ENCODE measurements around the gene RPE.

Gene RPE

GRCh38 chr2:210003359-210003758 lies 921 bp downstream of the RPE start:
- ATAC-seq = no peak

DNA sequence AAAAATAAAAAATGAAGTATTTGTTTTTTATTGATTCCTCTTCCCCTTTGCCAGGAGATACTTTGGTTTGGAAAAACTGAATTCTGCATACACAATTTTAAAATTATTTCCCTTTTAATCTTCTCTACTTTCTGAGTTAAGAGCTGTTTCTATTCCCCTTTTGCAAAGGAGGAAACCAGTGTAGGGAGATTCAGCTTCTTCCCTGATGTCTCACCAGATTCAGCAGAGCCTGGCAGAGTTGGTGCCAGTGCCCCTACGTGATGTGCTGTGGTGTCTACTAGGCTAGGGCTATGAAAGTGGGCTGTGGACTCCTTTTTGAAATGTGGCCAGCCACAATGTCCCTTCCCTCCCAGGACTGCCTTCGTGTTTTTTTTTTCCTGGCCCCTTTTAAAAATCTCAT lies 2.4 kb downstream of the RPE start:
- no peak for ATAC-seq

- peak in 1 of 2 donors; percentile 11 for ATAC-seq
These were observed 5.5 kb downstream of the RPE start for GRCh38 chr2:210007895-210008294.

DNA sequence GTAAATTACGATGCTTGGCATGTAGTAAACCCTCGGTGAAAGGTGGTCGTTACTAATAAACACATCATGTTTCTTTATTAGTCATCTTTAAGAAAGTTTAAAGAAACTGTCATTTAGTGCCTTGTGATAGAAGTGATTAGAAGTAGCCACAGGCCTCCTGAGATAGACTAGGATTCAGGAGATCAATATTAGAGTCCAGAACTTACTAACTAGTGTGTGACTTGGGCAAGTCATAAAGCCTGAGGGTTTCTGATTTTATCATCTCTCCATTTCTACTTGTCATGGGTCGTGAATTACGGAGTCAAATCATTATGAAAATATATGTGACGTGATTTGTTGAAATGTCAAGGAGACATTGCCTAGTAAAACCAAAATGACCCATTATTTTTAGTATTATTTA lies 6.7 kb downstream of the RPE start:
- ATAC-seq = peak; percentile 77 to 81

DNA sequence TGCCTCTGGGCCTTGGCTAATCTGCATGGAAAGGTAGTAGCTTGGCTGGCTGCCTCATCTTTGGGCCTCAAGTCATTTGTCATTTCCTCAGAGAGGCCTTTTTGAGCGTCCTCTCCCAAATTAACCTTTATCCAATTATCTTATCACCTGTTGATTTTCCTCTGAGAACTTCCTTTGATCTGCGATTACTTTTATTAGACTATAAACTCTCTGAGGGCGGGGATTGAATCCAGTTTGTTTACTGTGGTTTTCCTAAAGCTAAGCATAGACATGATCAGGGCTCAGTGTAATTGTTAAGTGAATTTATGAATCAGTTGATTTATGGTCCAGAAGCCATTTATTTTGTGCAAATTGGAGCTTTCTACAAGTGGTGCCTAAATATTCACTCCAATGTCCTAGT lies 7.5 kb downstream of the RPE start:
- no peak for ATAC-seq

DNA sequence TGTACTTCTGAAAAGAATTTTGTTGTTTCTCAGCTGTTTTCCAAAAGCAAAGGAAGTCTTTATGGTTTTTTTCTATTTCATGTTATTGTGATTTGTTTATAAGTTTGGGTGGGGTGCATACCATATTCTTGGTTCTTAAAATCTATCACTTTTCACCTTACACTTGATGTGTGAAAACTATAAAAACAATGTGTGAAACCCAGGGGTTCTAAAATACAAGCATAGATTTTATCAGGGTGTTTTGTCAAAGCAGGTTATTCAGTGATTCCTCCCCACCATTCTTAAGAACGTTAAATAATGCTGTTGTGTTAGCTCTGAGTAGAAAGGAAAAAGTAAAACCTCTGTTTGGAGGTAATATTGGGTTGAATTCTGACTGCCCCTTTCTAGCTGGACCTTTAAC lies 17.7 kb downstream of the RPE start:
- no peak for ATAC-seq

- no peak for ATAC-seq
These were observed 20.4 kb downstream of the RPE start for GRCh38 chr2:210022824-210023223.

DNA sequence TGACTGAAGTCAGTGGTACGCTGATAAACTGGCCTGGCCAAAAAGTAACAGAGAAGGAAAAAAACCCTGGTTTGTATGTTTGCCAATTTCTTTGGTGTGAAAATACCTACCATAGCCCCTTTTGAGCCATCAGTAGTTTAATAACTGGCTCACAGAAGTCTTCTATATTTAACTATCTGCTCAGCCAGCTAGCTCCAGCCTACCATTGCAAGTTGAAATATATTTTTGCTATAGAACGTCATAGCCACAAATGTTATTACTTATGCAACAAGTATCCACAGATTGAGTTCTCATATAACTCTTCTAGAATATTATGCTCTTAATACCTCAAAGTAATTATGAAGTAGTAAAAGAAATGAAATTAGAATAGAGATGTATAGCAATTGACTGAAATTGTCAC lies 25.2 kb downstream of the RPE start:
- no peak for ATAC-seq

DNA sequence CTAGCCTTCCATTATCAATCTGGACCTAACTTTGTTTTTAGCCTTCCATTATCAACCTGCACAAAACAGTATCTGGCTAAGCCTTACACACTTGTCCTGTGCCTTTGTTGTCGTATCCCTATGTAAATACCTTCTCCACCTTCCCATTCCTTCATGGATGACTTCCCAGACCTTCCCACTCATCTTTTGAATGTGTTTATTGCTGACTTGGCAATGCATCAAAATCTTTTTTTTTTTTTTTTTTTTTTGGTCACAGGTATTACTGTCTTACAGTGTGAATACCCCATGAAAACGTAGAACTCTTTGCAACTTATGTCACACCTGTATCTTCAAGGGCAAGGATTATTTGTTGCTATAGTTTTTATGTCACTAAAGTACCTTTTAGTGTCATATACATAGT lies 25.7 kb downstream of the RPE start:
- no peak for ATAC-seq

- ATAC-seq = no peak
These were observed 31.7 kb downstream of the RPE start for GRCh38 chr2:210034087-210034683.

DNA sequence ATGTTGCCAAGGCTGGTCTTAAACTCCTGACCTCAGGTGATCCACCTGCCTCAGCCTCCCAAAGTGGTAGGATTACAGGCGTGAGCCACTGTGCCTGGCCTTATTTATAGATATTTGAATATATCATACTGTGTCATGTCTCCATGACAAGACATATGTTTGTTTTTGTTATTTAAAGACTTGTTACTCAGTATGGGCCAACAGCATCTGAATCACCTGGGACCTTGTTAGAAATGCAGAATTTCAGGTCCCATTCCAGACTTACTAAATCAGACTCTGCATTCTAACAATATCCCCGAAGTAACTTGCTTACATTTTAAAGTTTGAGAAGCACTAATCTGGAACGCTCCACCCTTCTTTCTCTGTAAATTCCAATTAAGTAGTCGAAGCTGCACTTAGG lies 33.2 kb downstream of the RPE start:
- ATAC-seq = no peak

DNA sequence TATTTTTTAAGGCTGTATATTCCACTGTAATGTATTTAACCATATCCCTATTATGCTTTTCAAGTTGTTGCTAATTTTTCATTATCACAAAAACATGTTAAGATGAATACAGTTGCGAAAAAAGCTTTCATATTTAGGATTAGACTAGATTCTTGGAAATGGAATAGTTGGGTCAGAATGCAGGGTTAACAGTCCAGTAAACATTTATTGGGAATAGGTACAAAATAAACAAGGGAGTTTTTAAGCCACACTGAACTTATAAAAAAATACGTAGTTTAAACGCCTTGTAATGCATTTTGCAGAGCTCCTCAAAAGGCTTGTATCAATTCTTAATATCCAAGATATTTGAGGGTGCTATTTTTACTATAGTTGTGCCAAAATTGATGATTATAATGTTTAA lies 35.6 kb downstream of the RPE start:
- ATAC-seq = no peak

DNA sequence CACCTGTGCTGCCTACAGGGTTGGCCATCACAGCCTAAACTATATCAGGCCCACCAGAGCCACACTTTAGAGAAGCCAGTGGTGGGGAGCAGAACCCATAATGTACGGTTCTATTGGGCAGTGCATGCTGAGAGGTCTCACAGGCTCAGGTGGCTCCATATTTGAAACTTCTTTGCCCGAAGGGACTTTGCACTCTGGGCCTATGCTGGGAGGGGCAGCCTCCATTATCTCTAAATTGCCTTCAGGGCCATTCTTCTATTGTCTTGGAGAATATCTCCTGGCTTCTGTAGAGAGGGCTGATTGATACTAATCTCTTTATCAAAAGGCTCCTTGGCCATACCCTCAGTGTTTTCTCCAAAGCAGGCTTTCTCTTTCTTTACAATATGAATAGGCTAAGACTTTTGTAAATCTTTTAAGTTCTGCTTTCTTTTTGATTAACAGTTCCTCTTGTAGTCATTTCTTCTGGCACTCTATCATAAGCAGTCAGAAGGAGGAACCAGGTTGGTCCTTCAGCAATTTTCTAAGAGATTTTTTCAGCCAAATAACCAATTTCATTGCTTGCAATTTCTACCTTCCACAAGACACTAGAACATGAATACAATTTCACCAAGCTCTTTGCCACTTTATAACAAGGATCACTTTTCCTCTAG lies 44.5 kb downstream of the RPE start:
- no peak for ATAC-seq

- no peak for ATAC-seq
These were observed 47.4 kb downstream of the RPE start for GRCh38 chr2:210049831-210050230.

GRCh38 chr2:210050885-210051284 lies 48.4 kb downstream of the RPE start:
- no peak for ATAC-seq

DNA sequence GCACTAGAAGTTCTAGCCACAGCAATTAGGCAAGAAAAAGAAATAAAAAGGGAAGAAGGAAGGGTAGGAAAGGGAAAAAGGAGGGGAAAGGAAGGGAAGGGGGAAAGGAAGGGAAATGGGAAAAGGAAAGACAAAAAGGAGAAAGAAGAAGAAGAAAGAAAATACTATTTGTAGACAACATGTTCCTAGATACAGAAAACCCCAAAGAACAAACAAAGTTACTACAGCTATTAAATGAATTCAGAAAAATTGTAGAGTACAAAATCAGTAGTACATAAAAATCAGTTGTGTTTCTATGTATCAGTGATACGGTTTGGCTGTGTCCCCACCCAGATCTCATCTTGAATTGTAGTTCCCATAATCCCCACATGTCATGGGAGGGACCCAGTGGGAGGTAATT lies 52.3 kb downstream of the RPE start:
- no peak for ATAC-seq

- ATAC-seq = no peak
These were observed 53.4 kb downstream of the RPE start for GRCh38 chr2:210055825-210056224.

GRCh38 chr2:210063306-210063705 lies 60.9 kb downstream of the RPE start:
- no peak for ATAC-seq

Data from activated CD4-positive, CD25-positive, alpha-beta regulatory T cell treated with anti-CD3 and anti-CD28 coated beads, Interleukin-2, amount 50 U/mL, for 24 hours (primary cell).